NOMO-1 treated with dmso at 0.1 percent for 144 hours (cell line): ENCODE results near the gene KHDRBS2.

Experiments
- DNase-seq: peaks from one replicate; lab custom pipeline; 2025; ENCODE audit not compliant: unreplicated experiment; lab: John Stamatoyannopoulos, UW

The KHDRBS2 gene

GRCh38 chr6:61640463-61640862 lies 645.6 kb downstream of the KHDRBS2 start:
- no peak for DNase-seq
